A549 (cell line): ENCODE results near the gene PRMT3. TPM values are rescaled to one million over a fixed set of nuclear protein-coding genes. Genes with fewer than 3 reads are reported as not detected.

Experiments used
- ATAC-seq, 2 experiments: fragments of 200-7000 bp in 1 of 2; fragments of >200 bp in 1 of 2; cut with Nextera tagmentation in 1 of 2; cut with Tn5 transposase in 1 of 2; 3 replicates each; pipeline versions ENCODE4 v1.8.0 to v1.9.1; 2018 to 2020; ENCODE audit warnings: mild to moderate bottlenecking in 1 of 2, moderate library complexity in 1 of 2
- CTCF ChIA-PET: fragments of 300-600 bp; sonication (Branson Sonifier 250); formaldehyde crosslinking; extraction: SDS; loops from one replicate; lab custom pipeline; 2021; ENCODE audit warnings: antibody characterized with exemption, inconsistent platforms; lab: Yijun Ruan, JAX
- POLR2A ChIA-PET: fragments of 350-600 bp; formaldehyde crosslinking; extraction: SDS; loops from one replicate; lab custom pipeline; 2021; ENCODE audit warnings: antibody characterized with exemption, inconsistent platforms; lab: Yijun Ruan, JAX
- DNase-seq, 2 experiments: peaks; one replicate each; pipeline versions ENCODE4 v3.0.0 to v3.0.0-alpha.2; 2011 to 2016; ENCODE audit warnings: low read depth in 1 of 2, low spot score in 1 of 2
- FAIRE-seq: peaks from 2 replicates; lab custom pipeline; 2011; peaks lifted over from hg19 to GRCh38; lab: Jason Lieb, UNC
- H3K27ac ChIP-seq, 2 experiments: fragments of >200 bp; sonication (Bioruptor Twin); formaldehyde crosslinking; 3 replicates each; pipeline ENCODE4 v1.5.1; 2016 to 2017
- H3K4me1 ChIP-seq: fragments of >200 bp; sonication (Bioruptor Twin); formaldehyde crosslinking; 3 replicates; pipeline ENCODE4 v1.6.1; 2016
- H3K4me2 ChIP-seq: fragments of >200 bp; sonication (Bioruptor Twin); formaldehyde crosslinking; 3 replicates; pipeline ENCODE4 v1.6.1; 2016
- H3K4me3 ChIP-seq: fragments of >200 bp; sonication (Bioruptor Twin); formaldehyde crosslinking; 3 replicates; pipeline ENCODE4 v1.5.1; 2016
- H3K9me3 ChIP-seq: fragments of >200 bp; sonication (Bioruptor Twin); formaldehyde crosslinking; 3 replicates; pipeline ENCODE4 v1.6.1; 2016
- CEBPB ChIP-seq, 2 experiments: fragments of >200 bp in 1 of 2; sonication (Bioruptor Twin) in 1 of 2; formaldehyde crosslinking in 1 of 2; IDR thresholded peaks; 2 replicates each; pipeline ENCODE4 v1.6.1; 2012 to 2016
- CHD4 ChIP-seq: fragments of 200-600 bp; sonication (generic); IDR thresholded peaks from 2 replicates; pipeline ENCODE4 v1.6.1; 2016; ENCODE audit warnings: antibody characterized with exemption, mild to moderate bottlenecking, borderline replicate concordance
- EHF ChIP-seq: fragments of 250-450 bp; sonication (Bioruptor Pico); IDR thresholded peaks from 2 replicates; pipeline ENCODE4 v1.5.0; 2020; ENCODE audit warnings: mild to moderate bottlenecking
- ELK1 ChIP-seq: fragments of 150-350 bp; IDR thresholded peaks from 2 replicates; pipeline ENCODE4 v1.6.1; 2014; ENCODE audit warnings: low read depth, mild to moderate bottlenecking, low read length
- FOSL2 ChIP-seq, 2 experiments: fragments of 450-650 bp in 1 of 2; fragments of >200 bp in 1 of 2; sonication (Bioruptor Twin) in 1 of 2; formaldehyde crosslinking; IDR thresholded peaks; 2 replicates each; pipeline versions ENCODE4 v1.5.0 to v1.6.1; 2016 to 2020; ENCODE audit warnings: mild to moderate bottlenecking in 1 of 2, moderate library complexity in 1 of 2
- HDAC2 ChIP-seq: fragments of 200-600 bp; sonication (generic); IDR thresholded peaks from 2 replicates; pipeline ENCODE4 v1.6.1; 2016
- HEYL ChIP-seq: fragments of 250-450 bp; sonication (Bioruptor Pico); IDR thresholded peaks from 2 replicates; pipeline ENCODE4 v1.8.0; 2021; ENCODE audit warnings: mild to moderate bottlenecking, moderate library complexity
- HOXA7 ChIP-seq: fragments of 250-450 bp; sonication (Bioruptor Pico); IDR thresholded peaks from 2 replicates; pipeline ENCODE4 v1.5.0; 2020; ENCODE audit warnings: mild to moderate bottlenecking, moderate library complexity
- HOXB13 ChIP-seq: fragments of 250-450 bp; sonication (Bioruptor Pico); IDR thresholded peaks from 2 replicates; pipeline ENCODE4 v1.5.0; 2020; ENCODE audit warnings: low read depth, mild to moderate bottlenecking, moderate library complexity
- JUN ChIP-seq, 2 experiments: fragments of >200 bp; sonication (Bioruptor Twin); formaldehyde crosslinking; IDR thresholded peaks; 2 replicates in 1 of 2; 3 replicates in 1 of 2; pipeline ENCODE4 v1.6.1; 2016 to 2017
- KDM5A ChIP-seq: fragments of 200-600 bp; sonication (generic); IDR thresholded peaks from 2 replicates; pipeline ENCODE4 v1.6.1; 2016; ENCODE audit warnings: antibody characterized with exemption, mild to moderate bottlenecking
- MAFK ChIP-seq: fragments of 450-650 bp; IDR thresholded peaks from 2 replicates; pipeline ENCODE4 v1.6.1; 2014; ENCODE audit not compliant: partially characterized antibody
- NR3C1 ChIP-seq: fragments of >200 bp; sonication (Bioruptor Twin); formaldehyde crosslinking; IDR thresholded peaks from 3 replicates; pipeline ENCODE4 v1.6.1; 2017
- PHF8 ChIP-seq: fragments of 200-600 bp; sonication (generic); IDR thresholded peaks from 2 replicates; pipeline ENCODE4 v1.6.1; 2016; ENCODE audit warnings: low read depth, mild to moderate bottlenecking, antibody characterized with exemption, moderate library complexity, borderline replicate concordance
- RNF2 ChIP-seq: fragments of 200-600 bp; sonication (generic); IDR thresholded peaks from 2 replicates; pipeline ENCODE4 v1.6.1; 2016; ENCODE audit warnings: low read depth, mild to moderate bottlenecking, antibody characterized with exemption, moderate library complexity, borderline replicate concordance
- SMC3 ChIP-seq: fragments of >200 bp; sonication (Bioruptor Twin); formaldehyde crosslinking; IDR thresholded peaks from 3 replicates; pipeline ENCODE4 v1.6.1; 2018; ENCODE audit warnings: inconsistent platforms
- SREBF2 ChIP-seq: fragments of 450-650 bp; IDR thresholded peaks from 2 replicates; pipeline ENCODE4 v1.6.1; 2014; ENCODE audit warnings: mild to moderate bottlenecking, moderate library complexity
- ZFP36 ChIP-seq: fragments of 450-650 bp; IDR thresholded peaks from 2 replicates; pipeline ENCODE4 v1.6.1; 2014; ENCODE audit warnings: borderline replicate concordance; ENCODE audit not compliant: partially characterized antibody
- ZSCAN20 ChIP-seq: fragments of 250-450 bp; sonication (Bioruptor Pico); IDR thresholded peaks from 2 replicates; pipeline ENCODE4 v1.8.0; 2022; ENCODE audit warnings: mild to moderate bottlenecking, moderate library complexity
- WGBS: methylation state at CpG from one replicate; pipeline ENCODE4 v1.1.6; 2017; ENCODE audit errors: missing lambda C conversion rate; 5-methylcytosine and 5-hydroxymethylcytosine counted together
- polyA plus RNA-seq, 4 experiments: library from polyadenylated mRNA; depleted of rRNA in 3 of 4; stranded (reverse); fragments of >200 nt; fragmentation: RNase III in 1 of 4; extraction: RNeasy Plus Mini Kit Qiagen cat#74134 plus additional on column Dnase treatment in 1 of 4; gene quantifications; 2 replicates in 3 of 4; 3 replicates in 1 of 4; pipeline ENCODE4 v1.2.3, GENCODE V29; 2011 to 2017
- TF ChIP-seq, protein P1 (sequence below): IDR thresholded peaks from 2 replicates; pipeline ENCODE4 v1.6.1; 2012
- TF ChIP-seq, protein P2 (sequence below): fragments of 200-600 bp; sonication (generic); IDR thresholded peaks from 2 replicates; pipeline ENCODE4 v1.6.1; 2016; ENCODE audit warnings: antibody characterized with exemption, mild to moderate bottlenecking, moderate library complexity

The PRMT3 gene
- polyA plus RNA-seq, 2 of the 4 experiments (the other 2 are of a cell fraction): 34.6 to 53.9 TPM

GRCh38 chr11:20535271-20535881 is 147.9 kb downstream of the PRMT3 start:
- FAIRE-seq: no peak
- H3K4me3 ChIP-seq: no peak overlapping the region

GRCh38 chr11:20536365-20536764 is 148.8 kb downstream of the PRMT3 start:
- TF ChIP-seq SREBF2: no peak
- TF ChIP-seq PHF8: no peak
- TF ChIP-seq EHF (CRISPR knock-in tag): no peak
- TF ChIP-seq, protein P1, sequence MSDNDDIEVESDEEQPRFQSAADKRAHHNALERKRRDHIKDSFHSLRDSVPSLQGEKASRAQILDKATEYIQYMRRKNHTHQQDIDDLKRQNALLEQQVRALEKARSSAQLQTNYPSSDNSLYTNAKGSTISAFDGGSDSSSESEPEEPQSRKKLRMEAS: no peak
- no peak for TF ChIP-seq ELK1
- no peak for TF ChIP-seq NR3C1
- no peak for TF ChIP-seq ZFP36
- no peak for TF ChIP-seq HEYL (CRISPR knock-in tag)
- no peak for TF ChIP-seq KDM5A
- TF ChIP-seq CHD4: no peak
- no peak for TF ChIP-seq HOXA7 (CRISPR knock-in tag)
- TF ChIP-seq FOSL2 (IDR thresholded peaks at IDR 0.05): no peak
- TF ChIP-seq FOSL2 (CRISPR knock-in tag; IDR thresholded peaks at IDR 0.05): no peak
- no peak for TF ChIP-seq HOXB13 (CRISPR knock-in tag)
- TF ChIP-seq ZSCAN20: no peak
- no peak for TF ChIP-seq RNF2
- TF ChIP-seq SMC3: no peak
- TF ChIP-seq JUN (IDR thresholded peaks at IDR 0.05): no peak
- TF ChIP-seq HDAC2: no peak
- no peak for TF ChIP-seq CEBPB (IDR thresholded peaks at IDR 0.05)
- TF ChIP-seq MAFK: no peak
- Histone ChIP-seq H3K9me3 (no peaks in the 10 kb centered on the region), H3K4me1 (peaks cover 3% of the 10 kb centered on the region; the same call in 2 of the 3 replicates), H3K4me2 (no peak overlapping the region), H3K27ac (no peak overlapping the region), H3K4me3 (no peak overlapping the region)
- CTCF ChIA-PET: interaction anchor here (0.8 kb wide), 1 partner anchor 12 kb away, joined by 3 read pairs; no protein-coding TSS in a partner anchor
- POLR2A ChIA-PET: no interaction called here
- DNase-seq (no peak), FAIRE-seq (no peak), ATAC-seq (no peak)
- WGBS: 76% methylated on average over 3 of the region's 3 CpGs

More at GRCh38 chr11:20535271-20535881, 147.9 kb downstream of the PRMT3 start:
- Histone ChIP-seq H3K27ac (no peak overlapping the region), H3K9me3 (no peaks in the 10 kb centered on the region), H3K4me1 (peaks cover 7% of the 10 kb centered on the region; the same call in 2 of the 3 replicates), H3K4me2 (no peak overlapping the region)
- WGBS: 19% methylated on average over 2 of the region's 2 CpGs
- DNase-seq (no peak), ATAC-seq (no peak)
- ChIA-PET CTCF (no interaction called here), POLR2A (no interaction called here)
- TF ChIP-seq, protein P2, sequence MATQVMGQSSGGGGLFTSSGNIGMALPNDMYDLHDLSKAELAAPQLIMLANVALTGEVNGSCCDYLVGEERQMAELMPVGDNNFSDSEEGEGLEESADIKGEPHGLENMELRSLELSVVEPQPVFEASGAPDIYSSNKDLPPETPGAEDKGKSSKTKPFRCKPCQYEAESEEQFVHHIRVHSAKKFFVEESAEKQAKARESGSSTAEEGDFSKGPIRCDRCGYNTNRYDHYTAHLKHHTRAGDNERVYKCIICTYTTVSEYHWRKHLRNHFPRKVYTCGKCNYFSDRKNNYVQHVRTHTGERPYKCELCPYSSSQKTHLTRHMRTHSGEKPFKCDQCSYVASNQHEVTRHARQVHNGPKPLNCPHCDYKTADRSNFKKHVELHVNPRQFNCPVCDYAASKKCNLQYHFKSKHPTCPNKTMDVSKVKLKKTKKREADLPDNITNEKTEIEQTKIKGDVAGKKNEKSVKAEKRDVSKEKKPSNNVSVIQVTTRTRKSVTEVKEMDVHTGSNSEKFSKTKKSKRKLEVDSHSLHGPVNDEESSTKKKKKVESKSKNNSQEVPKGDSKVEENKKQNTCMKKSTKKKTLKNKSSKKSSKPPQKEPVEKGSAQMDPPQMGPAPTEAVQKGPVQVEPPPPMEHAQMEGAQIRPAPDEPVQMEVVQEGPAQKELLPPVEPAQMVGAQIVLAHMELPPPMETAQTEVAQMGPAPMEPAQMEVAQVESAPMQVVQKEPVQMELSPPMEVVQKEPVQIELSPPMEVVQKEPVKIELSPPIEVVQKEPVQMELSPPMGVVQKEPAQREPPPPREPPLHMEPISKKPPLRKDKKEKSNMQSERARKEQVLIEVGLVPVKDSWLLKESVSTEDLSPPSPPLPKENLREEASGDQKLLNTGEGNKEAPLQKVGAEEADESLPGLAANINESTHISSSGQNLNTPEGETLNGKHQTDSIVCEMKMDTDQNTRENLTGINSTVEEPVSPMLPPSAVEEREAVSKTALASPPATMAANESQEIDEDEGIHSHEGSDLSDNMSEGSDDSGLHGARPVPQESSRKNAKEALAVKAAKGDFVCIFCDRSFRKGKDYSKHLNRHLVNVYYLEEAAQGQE: no peak
